A673 (cell line): ENCODE results near the gene NLN. TPM values are rescaled to one million over a fixed set of nuclear protein-coding genes. Genes with fewer than 3 reads are reported as not detected.

Source experiments
- BruUV-seq: library from RNA; stranded (reverse); fragments of 400-500 nt; replicated peaks from 2 replicates; lab custom pipeline; 2021; lab: Mats Ljungman, UMichigan
- CTCF ChIA-PET: fragments of 300-600 bp; sonication (Branson Sonifier 250); formaldehyde crosslinking; loops from one replicate; lab custom pipeline; 2022; ENCODE audit warnings: antibody characterized with exemption; lab: Charles Lee
- POLR2A ChIA-PET: fragments of 300-600 bp; sonication (Branson Sonifier 250); formaldehyde crosslinking; loops from one replicate; lab custom pipeline; 2022; ENCODE audit warnings: antibody characterized with exemption; ENCODE audit not compliant: low non-redundant PET; lab: Charles Lee
- DNase-seq: peaks from one replicate; pipeline ENCODE4 v3.0.0-alpha.2; 2015; ENCODE audit warnings: low spot score
- H3K27ac ChIP-seq: fragments of 200-600 bp; sonication (generic); 2 replicates; pipeline ENCODE4 v1.5.1; 2016; ENCODE audit warnings: mixed run types, low read depth, mild to moderate bottlenecking, mixed read lengths, antibody characterized with exemption, low read length; ENCODE audit not compliant: poor library complexity, severe bottlenecking
- H3K27me3 ChIP-seq: fragments of 200-600 bp; sonication (generic); replicated peaks from 2 replicates; pipeline ENCODE4 v1.6.1; 2017; ENCODE audit warnings: mixed run types, low read depth, mild to moderate bottlenecking, mixed read lengths, antibody characterized with exemption, low read length; ENCODE audit not compliant: insufficient read depth, poor library complexity
- H3K36me3 ChIP-seq: fragments of 200-600 bp; sonication (generic); 2 replicates; pipeline ENCODE4 v1.6.1; 2016; ENCODE audit warnings: mixed run types, mild to moderate bottlenecking, mixed read lengths, antibody characterized with exemption, low read length; ENCODE audit not compliant: insufficient read depth, poor library complexity, severe bottlenecking
- H3K4me1 ChIP-seq: fragments of 200-600 bp; sonication (generic); 2 replicates; pipeline ENCODE4 v1.6.1; 2017; ENCODE audit warnings: mixed run types, mild to moderate bottlenecking, mixed read lengths, antibody characterized with exemption, low read length; ENCODE audit not compliant: insufficient read depth, poor library complexity, severe bottlenecking
- H3K4me3 ChIP-seq: fragments of 200-600 bp; sonication (generic); 2 replicates; pipeline ENCODE4 v1.5.1; 2016; ENCODE audit warnings: low read depth, mixed run types, mild to moderate bottlenecking, mixed read lengths, low read length; ENCODE audit not compliant: poor library complexity, severe bottlenecking
- H3K9me3 ChIP-seq: fragments of 200-600 bp; sonication (generic); 2 replicates; pipeline ENCODE4 v1.6.1; 2016; ENCODE audit warnings: mixed run types, low read depth, mild to moderate bottlenecking, mixed read lengths, antibody characterized with exemption, low read length; ENCODE audit not compliant: poor library complexity, severe bottlenecking
- EZH2 ChIP-seq: fragments of 200-600 bp; sonication (generic); IDR thresholded peaks from 2 replicates; pipeline ENCODE4 v1.6.1; 2017; ENCODE audit warnings: borderline replicate concordance, low read depth, mild to moderate bottlenecking, mixed read lengths, antibody characterized with exemption, low read length; ENCODE audit not compliant: poor library complexity, severe bottlenecking
- intact Hi-C: fragments of 100-400 bp; cut with micrococcal nuclease; formaldehyde crosslinking; loops from one replicate; pipeline ENCODE4 v1.10.0; 2022; ENCODE audit not compliant: unreplicated experiment
- total RNA-seq: library from RNA; stranded (reverse); gene quantifications from 2 replicates; pipeline ENCODE4 v1.2.3, GENCODE V29; 2021
- TF ChIP-seq, protein P1 (sequence below): fragments of 300-800, 200-600 bp; sonication (generic); conservative IDR thresholded peaks from 2 replicates; pipeline ENCODE4 v1.5.1; 2017; ENCODE audit warnings: low read depth, mild to moderate bottlenecking, antibody characterized with exemption, low read length, moderate library complexity, mixed read lengths

NLN gene
- total RNA-seq, 1 experiment from 2014 or later = 99.9 TPM

DNA sequence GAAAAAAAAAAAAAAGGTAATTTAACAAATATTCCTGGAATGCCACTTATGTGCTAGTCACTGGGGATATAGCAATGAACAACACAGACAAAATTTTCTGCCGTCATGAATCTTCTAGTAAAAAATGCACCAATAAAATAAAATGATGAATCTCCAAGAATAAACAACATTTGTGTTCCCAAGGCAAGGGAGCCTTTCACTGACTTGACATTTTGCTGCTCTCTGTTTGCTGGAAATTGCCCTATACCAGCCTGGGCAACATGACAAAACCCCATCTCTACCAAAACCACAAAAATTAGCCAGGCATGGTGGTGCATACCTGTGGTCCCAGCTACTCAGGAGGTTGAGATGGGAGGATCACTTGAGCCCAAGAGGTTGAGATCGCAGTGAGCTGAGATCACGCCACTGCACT is 139.8 kb downstream of the NLN start:
- CTCF ChIA-PET = no interaction called here
- intact Hi-C loops = no loop called here
- TF ChIP-seq, protein P1, sequence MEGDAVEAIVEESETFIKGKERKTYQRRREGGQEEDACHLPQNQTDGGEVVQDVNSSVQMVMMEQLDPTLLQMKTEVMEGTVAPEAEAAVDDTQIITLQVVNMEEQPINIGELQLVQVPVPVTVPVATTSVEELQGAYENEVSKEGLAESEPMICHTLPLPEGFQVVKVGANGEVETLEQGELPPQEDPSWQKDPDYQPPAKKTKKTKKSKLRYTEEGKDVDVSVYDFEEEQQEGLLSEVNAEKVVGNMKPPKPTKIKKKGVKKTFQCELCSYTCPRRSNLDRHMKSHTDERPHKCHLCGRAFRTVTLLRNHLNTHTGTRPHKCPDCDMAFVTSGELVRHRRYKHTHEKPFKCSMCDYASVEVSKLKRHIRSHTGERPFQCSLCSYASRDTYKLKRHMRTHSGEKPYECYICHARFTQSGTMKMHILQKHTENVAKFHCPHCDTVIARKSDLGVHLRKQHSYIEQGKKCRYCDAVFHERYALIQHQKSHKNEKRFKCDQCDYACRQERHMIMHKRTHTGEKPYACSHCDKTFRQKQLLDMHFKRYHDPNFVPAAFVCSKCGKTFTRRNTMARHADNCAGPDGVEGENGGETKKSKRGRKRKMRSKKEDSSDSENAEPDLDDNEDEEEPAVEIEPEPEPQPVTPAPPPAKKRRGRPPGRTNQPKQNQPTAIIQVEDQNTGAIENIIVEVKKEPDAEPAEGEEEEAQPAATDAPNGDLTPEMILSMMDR = no peak
- no peak for TF ChIP-seq EZH2
- no TSS peak for BruUV-seq
- H3K4me3 ChIP-seq = no peak overlapping the region
- H3K27me3 ChIP-seq = no peaks in the 10 kb centered on the region
- H3K36me3 ChIP-seq = no peaks in the 10 kb centered on the region
- no peak overlapping the region for H3K27ac ChIP-seq
- DNase-seq = no peak
- no peaks in the 10 kb centered on the region for H3K4me1 ChIP-seq
- H3K9me3 ChIP-seq = no peaks in the 10 kb centered on the region
- POLR2A ChIA-PET = no interaction called here

DNA sequence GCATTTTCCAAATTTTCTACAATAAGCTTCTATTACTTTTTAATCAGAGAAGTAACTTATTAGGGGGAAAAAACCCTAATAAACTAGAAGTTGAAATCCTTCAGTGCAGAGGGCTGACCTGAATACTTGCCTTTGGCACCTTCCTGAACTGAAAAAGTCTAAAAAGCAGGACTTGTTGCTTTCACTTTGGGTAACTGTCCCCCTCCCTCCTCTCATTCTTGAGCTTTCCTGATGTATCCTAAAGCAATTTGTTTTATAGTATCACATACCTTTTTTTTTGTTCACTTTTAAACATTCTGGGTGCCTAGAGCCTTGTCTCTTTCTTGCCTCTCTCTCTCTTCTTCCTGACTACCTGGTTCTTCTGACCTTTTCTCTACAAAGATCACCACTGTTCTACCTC is 140.4 kb downstream of the NLN start:
- H3K4me1 ChIP-seq = no peaks in the 10 kb centered on the region
- H3K36me3 ChIP-seq = no peaks in the 10 kb centered on the region
- H3K4me3 ChIP-seq = no peak overlapping the region
- TF ChIP-seq, protein P1 = no peak
- no peak for TF ChIP-seq EZH2
- intact Hi-C loops = no loop called here
- no TSS peak for BruUV-seq
- no peak overlapping the region for H3K27ac ChIP-seq
- ChIA-PET CTCF (no interaction called here), POLR2A (no interaction called here)
- no peaks in the 10 kb centered on the region for H3K27me3 ChIP-seq
- no peaks in the 10 kb centered on the region for H3K9me3 ChIP-seq
- no peak for DNase-seq

DNA sequence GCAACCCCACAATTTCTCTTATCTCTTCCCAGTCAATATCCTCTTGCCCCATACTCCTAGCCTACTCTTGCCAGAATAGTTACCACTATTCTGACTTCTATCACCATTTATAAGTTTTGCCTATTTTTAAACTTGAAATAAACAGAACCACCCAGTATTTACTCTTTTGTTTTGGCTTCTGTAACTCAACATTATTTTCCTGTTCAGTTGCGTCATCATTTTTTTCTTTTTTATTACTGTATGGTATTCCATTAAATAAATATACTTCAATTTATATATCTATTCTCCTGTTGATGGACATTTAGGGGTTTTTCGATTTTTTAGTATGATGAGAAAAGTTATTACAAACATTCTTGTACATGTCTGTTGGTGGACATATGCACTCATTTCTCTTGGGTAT is 141.7 kb downstream of the NLN start:
- Histone ChIP-seq H3K4me1 (no peaks in the 10 kb centered on the region), H3K36me3 (no peaks in the 10 kb centered on the region), H3K9me3 (no peaks in the 10 kb centered on the region), H3K4me3 (no peak overlapping the region), H3K27me3 (no peaks in the 10 kb centered on the region), H3K27ac (no peak overlapping the region)
- TF ChIP-seq, protein P1 = no peak
- no peak for TF ChIP-seq EZH2
- ChIA-PET POLR2A (no interaction called here), CTCF (no interaction called here)
- BruUV-seq = no TSS peak
- intact Hi-C loops = no loop called here
- DNase-seq = no peak
